Ovary (tissue), 9 donors: ENCODE measurements around the gene MT1G. TPM values are rescaled to one million over a fixed set of nuclear protein-coding genes. Genes with fewer than 3 reads are reported as not detected.

Source experiments
- DNase-seq, 5 donors: peaks; one replicate each; pipeline ENCODE4 v3.0.0-alpha.2; 2019 to 2020
- H3K27ac ChIP-seq, 2 donors: fragments of 200-600 bp; one replicate each; pipeline versions ENCODE4 v1.5.1 to v1.8.0; 2019 to 2022
- H3K27me3 ChIP-seq: fragments of 200-600 bp; one replicate; pipeline ENCODE4 v1.8.0; 2022
- H3K36me3 ChIP-seq: fragments of 200-600 bp; sonication (generic); one replicate; pipeline ENCODE4 v1.5.1; 2019
- H3K4me1 ChIP-seq: one replicate; pipeline ENCODE4 v1.8.1; 2013; ENCODE audit warnings: mild to moderate bottlenecking, moderate library complexity; ENCODE audit not compliant: insufficient read depth
- H3K4me3 ChIP-seq: fragments of 200-600 bp; sonication (generic); one replicate; pipeline ENCODE4 v1.5.1; 2017
- H3K9me3 ChIP-seq, 2 donors: fragments of 200-600 bp in 1 of 2; sonication (generic) in 1 of 2; one replicate each; pipeline versions ENCODE4 v1.5.1 to v1.8.1; 2013 to 2019; ENCODE audit warnings: mild to moderate bottlenecking in 1 of 2, moderate library complexity in 1 of 2
- CTCF ChIP-seq, 3 donors: fragments of 450-650 bp in 2 of 3; fragments of 200-600 bp in 1 of 3; IDR thresholded peaks; one replicate each; pipeline versions ENCODE4 v1.5.1 to v1.8.0; 2016 to 2022; ENCODE audit warnings: antibody characterized with exemption in 3 of 3, mild to moderate bottlenecking in 1 of 3
- EP300 ChIP-seq: sonication (generic); formaldehyde crosslinking; IDR thresholded peaks from one replicate; pipeline ENCODE4 v1.6.1; 2017; ENCODE audit warnings: antibody characterized with exemption
- POLR2A ChIP-seq: fragments of 450-650 bp; IDR thresholded peaks from one replicate; pipeline ENCODE4 v1.6.1; 2017; ENCODE audit warnings: antibody characterized with exemption, mild to moderate bottlenecking, moderate library complexity
- WGBS, 3 donors: extraction: QIAGEN DNeasy Blood & Tissue Kit in 1 of 3; methylation state at CpG; one replicate each; pipeline versions ENCODE4 v1.1.5 to v1.1.7; 2013 to 2017; 5-methylcytosine and 5-hydroxymethylcytosine counted together
- intact Hi-C, 4 donors: fragments of 100-400 bp; cut with DNase I; formaldehyde crosslinking; loops; one replicate each; pipeline versions ENCODE4 v1.11.0 to v1.15.1; 2022 to 2023
- polyA plus RNA-seq, 2 donors: library from polyadenylated mRNA; stranded (reverse); fragments of 200-250 nt in 1 of 2; fragments of 350-450 nt in 1 of 2; fragmentation: Illumina TruSeq in 1 of 2; extraction: RNeasy Lipid Tissue Mini Kit (QIAGEN cat#74804) in 1 of 2; gene quantifications; one replicate each; pipeline ENCODE4 v1.2.3, GENCODE V29; 2013 to 2014
- total RNA-seq, 7 donors: library from RNA; depleted of rRNA in 2 of 7; stranded (reverse); fragments of >200 nt in 2 of 7; fragmentation: NEBNext Ultra II Directional in 3 of 7; extraction: Animal tissue kit (Norgen Biotek cat#: 25700) in 3 of 7; gene quantifications; one replicate each; pipeline versions ENCODE4 v1.1.0 to v1.2.4, GENCODE V29; 2016 to 2023
- donor health status: DM: no; HTN: no; CAD: no; lungs with moderate emphysema.
- donor health status: DM: no; HTN: no; CAD: no.
- donor health status: Bipolar disorder and iron deficiency.
- donor health status: DM: yes; HTN: yes; CAD: no.
- donor health status: DM: no; HTN: no; CAD: no.
- donor health status: DM: yes; HTN: yes; CAD: no.

The MT1G gene
- total and polyA plus RNA-seq, 9 donors: 1.00 to 6.9 (median 3.9) TPM; not detected in 3

- DNase-seq: no peak
- Histone ChIP-seq H3K27me3 (no peaks in the 10 kb centered on the region), H3K36me3 (no peaks in the 10 kb centered on the region), H3K9me3 (no peaks in the 10 kb centered on the region), H3K4me3 (no peak overlapping the region), H3K4me1 (no peaks in the 10 kb centered on the region), H3K27ac (no peak overlapping the region)
- intact Hi-C loops: no loop called here
- no peak for TF ChIP-seq CTCF (IDR thresholded peaks at IDR 0.05)
- TF ChIP-seq POLR2A: no peak
- TF ChIP-seq EP300: no peak
- 71 to 81% (median 77%) methylated on average over 7 of the region's 7 CpGs for WGBS, 3 donors
Measured at GRCh38 chr16:56653218-56653617, 14.6 kb downstream of the MT1G start.

- intact Hi-C loops: no loop called here
- H3K4me1 ChIP-seq: no peaks in the 10 kb centered on the region
- WGBS, 3 donors: 45 to 58% (median 47%) methylated on average over 1 of the region's 1 CpG
Measured at GRCh38 chr16:56652600-56652999, 15.3 kb downstream of the MT1G start.

GRCh38 chr16:56651586-56651985 lies 16.3 kb downstream of the MT1G start, which contains the start of gene MT1B:
Gene MT1B (plus strand): TSS chr16:56651886. CDS start chr16:56651954, 68 bp downstream.
- H3K27ac ChIP-seq: no peak within 1 kb of the TSS
- WGBS, 3 donors: 57 to 62% (median 61%) methylated on average over 7 of the region's 7 CpGs
- TF ChIP-seq EP300 (no peak), CTCF (IDR thresholded peaks at IDR 0.05) (no peak), POLR2A (no peak)
- no peaks in the 10 kb centered on the region for H3K9me3 ChIP-seq
- intact Hi-C loops: no loop called here
- no peaks in the 10 kb centered on the region for H3K27me3 ChIP-seq
- DNase-seq: no peak
- no peaks in the 10 kb centered on the region for H3K4me1 ChIP-seq
- no peaks in the 10 kb centered on the region for H3K36me3 ChIP-seq
- H3K4me3 ChIP-seq: no peak within 1 kb of the TSS

More at GRCh38 chr16:56652600-56652999, 15.3 kb downstream of the MT1G start:
- H3K27me3 ChIP-seq: no peaks in the 10 kb centered on the region
- TF ChIP-seq EP300 (no peak), CTCF (IDR thresholded peaks at IDR 0.05) (no peak), POLR2A (no peak)
- DNase-seq: no peak
- H3K27ac ChIP-seq: no peak overlapping the region
- no peaks in the 10 kb centered on the region for H3K36me3 ChIP-seq
- no peaks in the 10 kb centered on the region for H3K9me3 ChIP-seq
- no peak overlapping the region for H3K4me3 ChIP-seq

- no peaks in the 10 kb centered on the region for H3K27me3 ChIP-seq
- H3K36me3 ChIP-seq: no peaks in the 10 kb centered on the region
- H3K4me3 ChIP-seq: no peak overlapping the region
- no peak for DNase-seq
- 84 to 93% (median 84%) methylated on average over 3 of the region's 3 CpGs for WGBS, 3 donors
- no peaks in the 10 kb centered on the region for H3K9me3 ChIP-seq
- H3K27ac ChIP-seq: no peak overlapping the region
- intact Hi-C loops: no loop called here
- TF ChIP-seq CTCF (IDR thresholded peaks at IDR 0.05) (no peak), EP300 (no peak), POLR2A (no peak)
- H3K4me1 ChIP-seq: no peaks in the 10 kb centered on the region
Measured at GRCh38 chr16:56649820-56650219, 18.0 kb downstream of the MT1G start.
